Measurements from ENCODE around the gene CDON. TPM values are rescaled to one million over a fixed set of nuclear protein-coding genes. Genes with fewer than 3 reads are reported as not detected.

Gene CDON
- total and polyA plus RNA-seq, 2 donors (not counting 1 experiment from before 2014, with no cell fraction given) = 10.7 TPM

GRCh38 chr11:126090452-126090851 lies 27.8 kb upstream of the CDON start:
- no peaks in the 10 kb centered on the region for H3K79me2 ChIP-seq (ENCODE audit: control insufficient read depth, insufficient read depth, low read length)
- no peaks in the 10 kb centered on the region for H4K20me1 ChIP-seq (ENCODE audit: control insufficient read depth, extremely low read depth, insufficient read depth, low read length)
- H3K4me2 ChIP-seq (ENCODE audit: extremely low read depth, insufficient read depth, low read length) = no peak overlapping the region
- no peak overlapping the region for H2AFZ ChIP-seq (ENCODE audit: low read length)
- H3K9me3 ChIP-seq (ENCODE audit: control insufficient read depth, insufficient read depth, low read depth, low read length) = no peaks in the 10 kb centered on the region
- no peak overlapping the region for H3K27ac ChIP-seq (ENCODE audit: insufficient read depth, low read length)
- H3K36me3 ChIP-seq (ENCODE audit: control insufficient read depth, insufficient read depth, low read length) = no peaks in the 10 kb centered on the region
- TF ChIP-seq, protein P1, sequence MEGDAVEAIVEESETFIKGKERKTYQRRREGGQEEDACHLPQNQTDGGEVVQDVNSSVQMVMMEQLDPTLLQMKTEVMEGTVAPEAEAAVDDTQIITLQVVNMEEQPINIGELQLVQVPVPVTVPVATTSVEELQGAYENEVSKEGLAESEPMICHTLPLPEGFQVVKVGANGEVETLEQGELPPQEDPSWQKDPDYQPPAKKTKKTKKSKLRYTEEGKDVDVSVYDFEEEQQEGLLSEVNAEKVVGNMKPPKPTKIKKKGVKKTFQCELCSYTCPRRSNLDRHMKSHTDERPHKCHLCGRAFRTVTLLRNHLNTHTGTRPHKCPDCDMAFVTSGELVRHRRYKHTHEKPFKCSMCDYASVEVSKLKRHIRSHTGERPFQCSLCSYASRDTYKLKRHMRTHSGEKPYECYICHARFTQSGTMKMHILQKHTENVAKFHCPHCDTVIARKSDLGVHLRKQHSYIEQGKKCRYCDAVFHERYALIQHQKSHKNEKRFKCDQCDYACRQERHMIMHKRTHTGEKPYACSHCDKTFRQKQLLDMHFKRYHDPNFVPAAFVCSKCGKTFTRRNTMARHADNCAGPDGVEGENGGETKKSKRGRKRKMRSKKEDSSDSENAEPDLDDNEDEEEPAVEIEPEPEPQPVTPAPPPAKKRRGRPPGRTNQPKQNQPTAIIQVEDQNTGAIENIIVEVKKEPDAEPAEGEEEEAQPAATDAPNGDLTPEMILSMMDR (conservative IDR thresholded peaks at IDR 0.05 in 1 of 2, IDR thresholded peaks at IDR 0.05 in 1 of 2; ENCODE audit: low read depth in 1 of 2, low read length in 2 of 2) = no peak
- no peak for TF ChIP-seq EZH2 (IDR thresholded peaks at IDR 0.05; ENCODE audit: low read length, missing control alignments)
- H3K27me3 ChIP-seq (ENCODE audit: control insufficient read depth, insufficient read depth, low read length) = peaks cover 3% of the 10 kb centered on the region
- H3K4me3 ChIP-seq (replicated peaks in 1 of 4; ENCODE audit: control extremely low read depth in 1 of 4, insufficient read depth in 1 of 4, low read depth in 3 of 4, low read length in 4 of 4) = no peak overlapping the region
- DNase-seq (ENCODE audit: low read depth in 2 of 2) = no peak
- no peaks in the 10 kb centered on the region for H3K4me1 ChIP-seq (ENCODE audit: control insufficient read depth, extremely low read depth, insufficient read depth, low read length)
- no peak overlapping the region for H3K9ac ChIP-seq (ENCODE audit: insufficient read depth, low read length)

GRCh38 chr11:126088999-126089398 lies 26.3 kb upstream of the CDON start:
- Histone ChIP-seq H4K20me1 (ENCODE audit: control insufficient read depth, extremely low read depth, insufficient read depth, low read length) (no peaks in the 10 kb centered on the region), H3K4me1 (ENCODE audit: control insufficient read depth, extremely low read depth, insufficient read depth, low read length) (no peaks in the 10 kb centered on the region), H3K27me3 (ENCODE audit: control insufficient read depth, insufficient read depth, low read length) (peaks cover 3% of the 10 kb centered on the region), H3K79me2 (ENCODE audit: control insufficient read depth, insufficient read depth, low read length) (no peaks in the 10 kb centered on the region), H3K9ac (ENCODE audit: insufficient read depth, low read length) (no peak overlapping the region), H3K4me2 (ENCODE audit: extremely low read depth, insufficient read depth, low read length) (no peak overlapping the region), H3K4me3 (replicated peaks in 1 of 4; ENCODE audit: control extremely low read depth in 1 of 4, insufficient read depth in 1 of 4, low read depth in 3 of 4, low read length in 4 of 4) (no peak overlapping the region), H3K36me3 (ENCODE audit: control insufficient read depth, insufficient read depth, low read length) (no peaks in the 10 kb centered on the region), H2AFZ (ENCODE audit: low read length) (no peak overlapping the region), H3K27ac (ENCODE audit: insufficient read depth, low read length) (no peak overlapping the region), H3K9me3 (ENCODE audit: control insufficient read depth, insufficient read depth, low read depth, low read length) (no peaks in the 10 kb centered on the region)
- TF ChIP-seq, protein P1 (conservative IDR thresholded peaks at IDR 0.05 in 1 of 2, IDR thresholded peaks at IDR 0.05 in 1 of 2; ENCODE audit: low read depth in 1 of 2, low read length in 2 of 2) = no peak
- TF ChIP-seq EZH2 (IDR thresholded peaks at IDR 0.05; ENCODE audit: low read length, missing control alignments) = no peak
- DNase-seq (ENCODE audit: low read depth in 2 of 2) = no peak

GRCh38 chr11:126086248-126086647 lies 23.6 kb upstream of the CDON start:
- no peaks in the 10 kb centered on the region for H4K20me1 ChIP-seq (ENCODE audit: control insufficient read depth, extremely low read depth, insufficient read depth, low read length)
- H3K4me2 ChIP-seq (ENCODE audit: extremely low read depth, insufficient read depth, low read length) = no peak overlapping the region
- no peaks in the 10 kb centered on the region for H3K4me1 ChIP-seq (ENCODE audit: control insufficient read depth, extremely low read depth, insufficient read depth, low read length)
- no peaks in the 10 kb centered on the region for H3K9me3 ChIP-seq (ENCODE audit: control insufficient read depth, insufficient read depth, low read depth, low read length)
- H3K36me3 ChIP-seq (ENCODE audit: control insufficient read depth, insufficient read depth, low read length) = no peaks in the 10 kb centered on the region
- DNase-seq (ENCODE audit: low read depth in 2 of 2) = no peak
- H3K79me2 ChIP-seq (ENCODE audit: control insufficient read depth, insufficient read depth, low read length) = no peaks in the 10 kb centered on the region
- no peak overlapping the region for H3K4me3 ChIP-seq (replicated peaks in 1 of 4; ENCODE audit: control extremely low read depth in 1 of 4, insufficient read depth in 1 of 4, low read depth in 3 of 4, low read length in 4 of 4)
- no peak overlapping the region for H3K9ac ChIP-seq (ENCODE audit: insufficient read depth, low read length)
- peaks cover 5% of the 10 kb centered on the region for H3K27me3 ChIP-seq (ENCODE audit: control insufficient read depth, insufficient read depth, low read length)
- no peak overlapping the region for H2AFZ ChIP-seq (ENCODE audit: low read length)
- TF ChIP-seq, protein P1 (conservative IDR thresholded peaks at IDR 0.05 in 1 of 2, IDR thresholded peaks at IDR 0.05 in 1 of 2; ENCODE audit: low read depth in 1 of 2, low read length in 2 of 2) = no peak
- TF ChIP-seq EZH2 (IDR thresholded peaks at IDR 0.05; ENCODE audit: low read length, missing control alignments) = no peak
- H3K27ac ChIP-seq (ENCODE audit: insufficient read depth, low read length) = no peak overlapping the region
